Breast epithelium (tissue), 3 donors: ENCODE measurements around the gene BICD1.

Source experiments
- POLR2A ChIP-seq: fragments of 450-650 bp; IDR thresholded peaks from one replicate; pipeline ENCODE4 v1.6.1; 2016; ENCODE audit warnings: antibody characterized with exemption, mild to moderate bottlenecking, moderate library complexity
- TF ChIP-seq, protein P1 (sequence below), 3 donors: fragments of 450-650 bp; IDR thresholded peaks; one replicate each; pipeline ENCODE4 v1.5.1; 2016 to 2017; ENCODE audit warnings: antibody characterized with exemption in 3 of 3, mild to moderate bottlenecking in 3 of 3, moderate library complexity in 3 of 3

DNA sequence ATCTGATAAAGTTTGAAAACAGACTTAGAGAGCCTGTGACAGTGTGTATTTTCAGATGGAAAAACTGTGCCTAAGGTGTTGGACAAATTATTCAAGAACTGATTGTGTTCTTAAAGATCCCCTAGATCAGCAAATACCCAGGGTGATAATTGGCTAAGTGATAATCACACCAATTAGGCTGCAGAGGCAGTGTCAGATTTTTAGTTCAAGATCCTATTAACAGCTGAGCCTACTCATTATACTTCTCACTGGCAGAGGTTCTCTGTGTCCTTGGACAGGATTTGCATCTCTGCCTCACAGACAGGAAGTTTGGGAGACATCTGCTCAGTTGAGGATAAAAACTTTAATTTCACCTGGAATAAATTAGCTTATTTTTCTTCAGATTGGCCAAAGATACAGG, 288.4 kb downstream of the BICD1 start:
- TF ChIP-seq, protein P1, sequence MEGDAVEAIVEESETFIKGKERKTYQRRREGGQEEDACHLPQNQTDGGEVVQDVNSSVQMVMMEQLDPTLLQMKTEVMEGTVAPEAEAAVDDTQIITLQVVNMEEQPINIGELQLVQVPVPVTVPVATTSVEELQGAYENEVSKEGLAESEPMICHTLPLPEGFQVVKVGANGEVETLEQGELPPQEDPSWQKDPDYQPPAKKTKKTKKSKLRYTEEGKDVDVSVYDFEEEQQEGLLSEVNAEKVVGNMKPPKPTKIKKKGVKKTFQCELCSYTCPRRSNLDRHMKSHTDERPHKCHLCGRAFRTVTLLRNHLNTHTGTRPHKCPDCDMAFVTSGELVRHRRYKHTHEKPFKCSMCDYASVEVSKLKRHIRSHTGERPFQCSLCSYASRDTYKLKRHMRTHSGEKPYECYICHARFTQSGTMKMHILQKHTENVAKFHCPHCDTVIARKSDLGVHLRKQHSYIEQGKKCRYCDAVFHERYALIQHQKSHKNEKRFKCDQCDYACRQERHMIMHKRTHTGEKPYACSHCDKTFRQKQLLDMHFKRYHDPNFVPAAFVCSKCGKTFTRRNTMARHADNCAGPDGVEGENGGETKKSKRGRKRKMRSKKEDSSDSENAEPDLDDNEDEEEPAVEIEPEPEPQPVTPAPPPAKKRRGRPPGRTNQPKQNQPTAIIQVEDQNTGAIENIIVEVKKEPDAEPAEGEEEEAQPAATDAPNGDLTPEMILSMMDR (IDR thresholded peaks at IDR 0.05), result no peak
- TF ChIP-seq POLR2A, result no peak
